Stimulated activated naive B cell treated with anti-CD40 and anti-IgM and Interleukin-4, amounts not matched to agents 10 μg/mL and 1 μg/mL and 100 μg/mL, for 72 hours (primary cell): ENCODE results near the gene CFAP299.
A peak's percentile ranks its signal among the peaks of the same experiment; 100 is the strongest.

Source experiments
- ATAC-seq, 2 donors: fragments of 150-1000 bp; cut with Tn5 transposase; replicated peaks; 2 replicates each; pipeline ENCODE4 v1.10.0; 2021; ENCODE audit warnings: moderate library complexity in 1 of 2
- DNase-seq: peaks from one replicate; pipeline ENCODE4 v3.0.0; 2021
- H3K27ac Mint-ChIP-seq: one replicate; pipeline ENCODE4 v1.8.0; 2022; ENCODE audit warnings: mild to moderate bottlenecking, mixed read lengths
- H3K27me3 Mint-ChIP-seq, 2 donors: one replicate each; pipeline ENCODE4 v1.8.0; 2022; ENCODE audit warnings: mixed read lengths in 2 of 2
- H3K36me3 Mint-ChIP-seq, 2 donors: one replicate each; pipeline ENCODE4 v1.8.0; 2022; ENCODE audit warnings: mixed read lengths in 2 of 2, mild to moderate bottlenecking in 1 of 2
- H3K4me1 Mint-ChIP-seq, 2 donors: one replicate each; pipeline ENCODE4 v1.8.0; 2022; ENCODE audit warnings: mixed read lengths in 2 of 2, mild to moderate bottlenecking in 1 of 2
- H3K4me3 Mint-ChIP-seq, 2 donors: one replicate each; pipeline ENCODE4 v1.8.0; 2022; ENCODE audit warnings: mild to moderate bottlenecking in 2 of 2, mixed read lengths in 2 of 2, moderate library complexity in 1 of 2
- H3K9me3 Mint-ChIP-seq, 2 donors: one replicate each; pipeline ENCODE4 v1.8.0; 2022; ENCODE audit warnings: mixed read lengths in 2 of 2, mild to moderate bottlenecking in 1 of 2

Gene CFAP299

GRCh38 chr4:80840396-80840795 is 504.9 kb downstream of the CFAP299 start:
- Mint-ChIP-seq H3K27me3 (no peaks in the 10 kb centered on the region), H3K36me3 (no peaks in the 10 kb centered on the region), H3K9me3 (peaks cover 0 to 12% of the 10 kb centered on the region in 2 donors), H3K27ac (no peak overlapping the region), H3K4me3 (no peak overlapping the region), H3K4me1 (peaks cover 0 to 4% of the 10 kb centered on the region in 2 donors)
- no peak for DNase-seq
- no peak for ATAC-seq

DNA sequence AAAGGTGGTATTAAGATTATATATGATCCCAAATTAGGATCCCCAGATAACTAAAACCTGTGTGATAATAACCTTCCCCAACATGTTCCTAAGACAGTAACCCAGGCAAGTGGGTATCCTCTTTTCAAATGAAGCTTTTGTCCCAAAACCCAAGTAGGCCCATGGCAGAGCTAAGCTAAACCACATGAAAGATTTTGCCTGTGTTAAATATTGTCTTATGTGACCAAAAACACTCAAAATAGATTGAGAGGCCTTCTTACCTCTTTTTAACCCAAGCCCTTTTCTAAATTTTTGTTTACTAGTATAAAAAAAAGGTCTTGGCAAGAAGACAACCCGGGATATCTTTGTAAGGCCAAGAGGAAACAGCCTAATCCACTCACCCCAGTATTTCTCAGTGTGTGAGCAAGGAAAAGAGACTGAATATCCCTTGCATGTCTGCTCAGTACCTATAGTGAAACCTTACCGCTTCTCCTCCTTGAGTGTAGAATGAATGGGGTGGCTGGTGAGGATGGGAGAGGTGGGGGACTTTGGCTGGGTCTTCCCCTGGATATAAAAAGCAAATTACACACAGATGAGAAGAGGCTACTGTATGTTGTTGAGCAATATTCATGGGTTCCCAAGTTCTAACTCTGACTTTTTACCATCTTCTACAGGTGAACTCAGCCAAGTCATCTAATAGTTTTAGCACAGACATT is 506.2 kb downstream of the CFAP299 start:
- H3K9me3 Mint-ChIP-seq = peaks cover 0 to 9% of the 10 kb centered on the region in 2 donors
- H3K4me1 Mint-ChIP-seq = peaks cover 0 to 4% of the 10 kb centered on the region in 2 donors
- ATAC-seq (peak; percentile 25 to 38), DNase-seq (no peak)
- peak overlapping the region; percentile 67 for H3K27ac Mint-ChIP-seq
- H3K36me3 Mint-ChIP-seq = no peaks in the 10 kb centered on the region
- H3K27me3 Mint-ChIP-seq = no peaks in the 10 kb centered on the region
- H3K4me3 Mint-ChIP-seq = no peak overlapping the region

- Mint-ChIP-seq H3K36me3 (no peaks in the 10 kb centered on the region), H3K4me3 (no peak overlapping the region), H3K27me3 (no peaks in the 10 kb centered on the region), H3K27ac (no peak overlapping the region), H3K9me3 (peaks cover 0 to 1% of the 10 kb centered on the region in 2 donors), H3K4me1 (peaks cover 0 to 4% of the 10 kb centered on the region in 2 donors)
- ATAC-seq (no peak), DNase-seq (no peak)
Measured at GRCh38 chr4:80846210-80846609, 510.7 kb downstream of the CFAP299 start.

- Mint-ChIP-seq H3K36me3 (no peaks in the 10 kb centered on the region), H3K27me3 (no peaks in the 10 kb centered on the region), H3K9me3 (peaks cover 0 to 2% of the 10 kb centered on the region in 2 donors), H3K4me3 (no peak overlapping the region), H3K27ac (no peak overlapping the region), H3K4me1 (no peaks in the 10 kb centered on the region)
- ATAC-seq (no peak), DNase-seq (no peak)
Measured at GRCh38 chr4:80852061-80852460, 516.5 kb downstream of the CFAP299 start.

GRCh38 chr4:80873571-80873970 is 538.0 kb downstream of the CFAP299 start:
- Mint-ChIP-seq H3K36me3 (peaks cover 0 to 4% of the 10 kb centered on the region in 2 donors), H3K9me3 (peaks cover 0 to 4% of the 10 kb centered on the region in 2 donors), H3K27ac (no peak overlapping the region), H3K4me1 (peaks cover 16 to 35% of the 10 kb centered on the region in 2 donors), H3K27me3 (no peaks in the 10 kb centered on the region), H3K4me3 (no peak overlapping the region)
- ATAC-seq (no peak), DNase-seq (no peak)

DNA sequence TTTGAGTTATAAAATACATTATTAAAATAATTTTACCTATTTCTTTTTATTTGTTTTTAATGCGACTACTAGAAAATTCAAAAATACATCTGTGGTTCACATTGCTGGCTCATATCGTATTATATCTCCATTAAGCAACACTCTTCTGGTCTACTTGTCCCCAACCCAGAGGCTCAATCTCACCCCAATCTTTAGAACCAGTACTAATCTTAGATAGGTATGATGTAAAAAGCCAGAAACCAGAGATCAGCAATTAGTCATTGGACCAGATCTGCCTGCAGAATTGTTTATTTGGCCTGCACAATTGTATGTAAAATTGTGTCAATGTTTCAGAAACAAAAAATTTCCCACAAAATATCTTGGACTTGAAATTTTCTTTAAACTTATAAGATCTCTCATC is 539.4 kb downstream of the CFAP299 start:
- no peak for DNase-seq
- ATAC-seq = no peak
- H3K36me3 Mint-ChIP-seq = peaks cover 0 to 4% of the 10 kb centered on the region in 2 donors
- H3K4me3 Mint-ChIP-seq = peak overlapping the region in 1 of 2 donors; percentile 12
- H3K27ac Mint-ChIP-seq = peak overlapping the region; percentile 14
- H3K4me1 Mint-ChIP-seq = peaks cover 16 to 35% of the 10 kb centered on the region in 2 donors
- peaks cover 0 to 4% of the 10 kb centered on the region in 2 donors for H3K9me3 Mint-ChIP-seq
- no peaks in the 10 kb centered on the region for H3K27me3 Mint-ChIP-seq

DNA sequence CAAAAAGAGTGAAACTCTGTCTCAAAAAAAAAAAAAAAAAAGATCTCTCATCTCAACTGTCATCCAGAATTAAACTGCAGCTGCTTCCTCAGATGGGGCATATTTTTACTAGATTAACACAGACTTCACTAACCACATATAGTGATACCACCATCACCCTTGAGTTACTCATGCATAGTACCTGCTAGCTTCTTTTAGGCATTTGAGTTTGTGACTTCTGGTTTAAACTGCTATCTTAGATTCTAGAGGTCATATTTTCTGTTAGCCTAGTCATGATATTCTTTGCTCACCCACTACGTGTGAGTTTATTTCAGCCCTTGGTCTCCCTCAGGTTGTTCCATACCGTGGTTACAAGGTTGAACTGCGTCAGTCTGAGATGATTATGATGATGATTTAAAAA is 540.1 kb downstream of the CFAP299 start:
- peaks cover 0 to 4% of the 10 kb centered on the region in 2 donors for H3K36me3 Mint-ChIP-seq
- peaks cover 0 to 4% of the 10 kb centered on the region in 2 donors for H3K9me3 Mint-ChIP-seq
- H3K27ac Mint-ChIP-seq = peak overlapping the region; percentile 14
- peak overlapping the region; percentile 12 to 39 for H3K4me3 Mint-ChIP-seq
- DNase-seq (peak; percentile 16), ATAC-seq (peak; percentile 92 to 94)
- H3K4me1 Mint-ChIP-seq = peaks cover 16 to 35% of the 10 kb centered on the region in 2 donors
- H3K27me3 Mint-ChIP-seq = no peaks in the 10 kb centered on the region

- Mint-ChIP-seq H3K4me3 (peak overlapping the region in 1 of 2 donors; percentile 1), H3K9me3 (peaks cover 0 to 4% of the 10 kb centered on the region in 2 donors), H3K27ac (peak overlapping the region; percentile 65), H3K4me1 (peaks cover 17 to 35% of the 10 kb centered on the region in 2 donors), H3K27me3 (no peaks in the 10 kb centered on the region), H3K36me3 (peaks cover 0 to 4% of the 10 kb centered on the region in 2 donors)
- ATAC-seq (peak; percentile 82 to 85), DNase-seq (peak; percentile 13)
Measured at GRCh38 chr4:80876810-80877209, 541.3 kb downstream of the CFAP299 start.

DNA sequence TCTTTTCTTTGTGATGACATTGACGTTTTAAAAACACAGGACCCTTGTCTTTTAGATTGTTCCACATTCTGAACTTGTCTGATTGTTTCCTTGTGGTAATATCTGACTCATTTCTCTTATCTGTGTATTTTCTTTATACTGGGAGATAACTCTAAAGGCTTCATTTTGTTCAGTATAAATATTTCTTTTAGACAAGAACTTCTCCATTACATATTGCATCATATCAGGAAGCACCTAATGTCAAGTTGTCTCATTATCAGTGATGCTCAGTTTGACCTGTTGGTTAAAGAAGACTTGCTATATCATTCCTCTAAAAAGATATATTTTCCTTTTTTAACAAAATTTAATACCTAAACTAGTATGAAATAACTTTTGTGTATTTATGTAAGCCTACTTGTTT is 542.7 kb downstream of the CFAP299 start:
- ATAC-seq (no peak), DNase-seq (no peak)
- Mint-ChIP-seq H3K36me3 (peaks cover 1 to 7% of the 10 kb centered on the region in 2 donors), H3K9me3 (peaks cover 4% of the 10 kb centered on the region in 2 donors), H3K27me3 (no peaks in the 10 kb centered on the region), H3K4me3 (no peak overlapping the region), H3K4me1 (peaks cover 17 to 35% of the 10 kb centered on the region in 2 donors), H3K27ac (no peak overlapping the region)

DNA sequence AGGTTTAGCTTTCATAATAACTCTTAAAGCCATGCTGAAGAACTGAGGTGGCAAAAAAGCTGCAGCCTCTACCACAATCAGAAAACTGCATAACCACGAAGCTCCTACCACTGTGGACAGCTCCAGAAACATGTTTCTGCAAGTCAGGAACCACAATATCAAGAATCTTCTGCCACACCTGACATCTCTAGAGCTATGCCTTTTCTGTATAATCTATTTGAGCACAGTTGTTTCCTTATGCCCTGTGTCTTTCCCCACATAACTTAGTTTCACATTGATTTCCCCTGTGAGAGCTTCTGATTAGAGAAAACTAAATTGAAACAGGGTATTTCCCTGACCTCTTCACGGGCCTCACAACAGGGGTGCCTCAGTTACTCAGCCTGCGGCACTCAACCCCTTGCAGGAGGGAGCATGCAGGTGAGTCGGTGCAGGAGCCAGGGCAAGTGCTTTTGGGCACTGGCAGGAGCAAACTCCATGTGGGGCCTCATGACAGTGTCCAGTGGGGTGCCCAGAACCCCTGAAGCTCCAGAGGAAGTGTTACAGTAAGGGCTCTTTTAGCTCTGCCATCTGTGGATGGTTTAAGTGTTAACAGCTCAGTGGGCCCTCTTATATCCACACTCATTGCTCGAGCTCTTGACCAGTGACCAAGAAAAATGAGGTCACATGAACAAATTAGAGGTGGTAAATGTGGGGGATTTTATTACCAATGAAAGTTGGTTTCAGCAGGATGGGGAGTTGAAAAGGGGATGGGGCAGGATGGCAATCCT is 562.2 kb downstream of the CFAP299 start:
- ATAC-seq (peak; percentile 19 to 43), DNase-seq (no peak)
- no peak overlapping the region for H3K4me3 Mint-ChIP-seq

GRCh38 chr4:80900908-80901307 is 565.4 kb downstream of the CFAP299 start:
- ATAC-seq = no peak
- H3K4me1 Mint-ChIP-seq = no peaks in the 10 kb centered on the region
- H3K4me3 Mint-ChIP-seq = no peak overlapping the region
- H3K27me3 Mint-ChIP-seq = no peaks in the 10 kb centered on the region
- H3K36me3 Mint-ChIP-seq = peaks cover 2 to 6% of the 10 kb centered on the region in 2 donors
- H3K27ac Mint-ChIP-seq = no peak overlapping the region
- no peak for DNase-seq
- peaks cover 6% of the 10 kb centered on the region in 2 donors for H3K9me3 Mint-ChIP-seq

More for the DNA sequence above, 562.2 kb downstream of the CFAP299 start:
- Mint-ChIP-seq H3K4me1 (no peaks in the 10 kb centered on the region), H3K27me3 (no peaks in the 10 kb centered on the region), H3K36me3 (no peaks in the 10 kb centered on the region), H3K9me3 (peaks cover 3 to 6% of the 10 kb centered on the region in 2 donors), H3K27ac (no peak overlapping the region)

- H3K27ac Mint-ChIP-seq = no peak overlapping the region
- H3K4me3 Mint-ChIP-seq = no peak overlapping the region
Measured at GRCh38 chr4:80903020-80903419, 567.5 kb downstream of the CFAP299 start.

GRCh38 chr4:80909938-80910337 is 574.4 kb downstream of the CFAP299 start:
- Mint-ChIP-seq H3K27me3 (no peaks in the 10 kb centered on the region), H3K4me1 (peaks cover 5 to 13% of the 10 kb centered on the region in 2 donors)

More at GRCh38 chr4:80903020-80903419, 567.5 kb downstream of the CFAP299 start:
- no peaks in the 10 kb centered on the region for H3K27me3 Mint-ChIP-seq
- ATAC-seq (no peak), DNase-seq (no peak)
- no peaks in the 10 kb centered on the region for H3K4me1 Mint-ChIP-seq
- peaks cover 9 to 21% of the 10 kb centered on the region in 2 donors for H3K36me3 Mint-ChIP-seq
- peaks cover 15 to 18% of the 10 kb centered on the region in 2 donors for H3K9me3 Mint-ChIP-seq

GRCh38 chr4:80911458-80911857 is 575.9 kb downstream of the CFAP299 start:
- Mint-ChIP-seq H3K9me3 (peaks cover 14 to 16% of the 10 kb centered on the region in 2 donors), H3K27me3 (no peaks in the 10 kb centered on the region), H3K4me1 (peaks cover 5 to 13% of the 10 kb centered on the region in 2 donors), H3K27ac (no peak overlapping the region), H3K4me3 (no peak overlapping the region), H3K36me3 (peaks cover 7 to 17% of the 10 kb centered on the region in 2 donors)
- DNase-seq = no peak
- no peak for ATAC-seq

More at GRCh38 chr4:80909938-80910337, 574.4 kb downstream of the CFAP299 start:
- ATAC-seq = no peak
- no peak overlapping the region for H3K4me3 Mint-ChIP-seq
- H3K27ac Mint-ChIP-seq = no peak overlapping the region
- peaks cover 18 to 22% of the 10 kb centered on the region in 2 donors for H3K9me3 Mint-ChIP-seq
- no peak for DNase-seq
- H3K36me3 Mint-ChIP-seq = peaks cover 9 to 28% of the 10 kb centered on the region in 2 donors
